ENCODE data around the gene CABP2. TPM values are rescaled to one million over a fixed set of nuclear protein-coding genes. Genes with fewer than 3 reads are reported as not detected.
A peak's percentile ranks its signal among the peaks of the same experiment; 100 is the strongest.
"Not testable (repeated sequence)": the region's sequence is repeated elsewhere in the genome, so short reads cannot be mapped to it uniquely, and the experiment has no call there.

Gene CABP2
- total RNA-seq, 4 donors from 2014 or later, result not detected

DNA sequence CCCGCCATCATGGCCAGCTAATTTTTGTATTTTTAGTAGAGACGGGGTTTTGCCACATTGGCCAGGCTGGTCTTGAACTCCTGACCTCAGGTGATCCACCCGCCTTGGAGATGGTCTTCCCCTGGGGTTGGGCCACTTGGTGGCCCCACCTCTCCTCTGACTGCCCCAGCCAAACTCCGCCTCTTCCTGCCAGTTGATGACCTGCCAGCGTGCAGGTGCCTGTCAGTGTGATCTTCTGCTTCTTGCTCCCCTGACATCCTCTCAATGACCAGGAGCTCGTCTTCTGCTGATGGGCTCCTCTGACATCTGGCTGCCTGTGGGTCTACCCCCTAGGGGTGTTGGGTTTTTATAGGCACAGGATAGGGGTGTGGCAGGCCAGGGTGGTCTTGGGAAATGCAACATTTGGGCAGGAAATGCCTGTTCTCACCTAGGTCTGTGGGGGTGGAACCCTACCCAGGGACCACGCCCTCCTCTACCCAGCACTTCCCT, 37.3 kb downstream of the CABP2 start:
- intact Hi-C loops (cut with DNase I; ENCODE audit: low total_unique reads), result not testable (repeated sequence)
- peak; percentile 59 for DNase-seq
- in situ Hi-C loops (cut with MboI; ENCODE audit: low pct_ligation_motif_present in 1 of 4, low pct_unique_long_range_greater_than_20kb in 1 of 4, low sequenced_read_pairs in 3 of 4), result loop anchor here in 2 of 4 donors (10.0 kb wide), 1 partner anchor 91 kb away; the partner anchor contains the start of gene RAD9A (in 2 of the 2)

DNA sequence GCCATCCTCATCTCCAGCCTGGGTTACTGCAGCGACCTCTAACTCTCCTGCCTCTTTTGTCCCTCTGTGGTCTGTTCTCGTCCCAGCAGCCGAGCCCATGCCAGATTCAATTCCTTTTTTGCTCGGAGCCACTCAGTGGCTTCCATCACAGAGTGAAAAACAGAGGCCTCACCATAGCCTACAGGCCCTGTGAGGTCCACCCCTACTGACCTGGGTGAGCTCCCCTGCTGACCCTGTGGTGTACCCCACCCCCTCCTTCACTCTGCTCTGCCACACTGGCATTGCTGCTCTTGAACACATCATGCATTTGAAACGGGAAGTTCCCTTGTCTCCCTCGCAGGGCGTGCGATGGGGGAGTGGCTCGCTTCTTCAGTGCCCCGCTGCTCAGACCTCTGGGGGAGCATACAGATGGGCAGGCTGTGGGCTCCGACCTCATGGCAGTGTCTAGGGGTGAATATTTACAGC, 38.4 kb downstream of the CABP2 start:
- peaks cover 15 to 36% (median 25%) of the 10 kb centered on the region in 4 donors for H3K4me1 ChIP-seq
- in situ Hi-C loops (cut with MboI; ENCODE audit: low pct_ligation_motif_present in 1 of 4, low pct_unique_long_range_greater_than_20kb in 1 of 4, low sequenced_read_pairs in 3 of 4), result loop anchor here in 2 of 4 donors (10.0 kb wide), 1 partner anchor 90 kb away; the partner anchor contains the start of gene RAD9A (in 2 of the 2)

More for the DNA sequence above, 37.3 kb downstream of the CABP2 start:
- not testable (repeated sequence) for H3K9me3 ChIP-seq, H3K27me3 ChIP-seq, H3K4me3 ChIP-seq, H3K36me3 ChIP-seq
- H3K4me1 ChIP-seq, result peaks cover 15 to 36% (median 25%) of the 10 kb centered on the region in 4 donors
- peak in 1 of 3 donors; percentile 46 for TF ChIP-seq POLR2AphosphoS5 (IDR thresholded peaks at IDR 0.05)
- 80% methylated on average over 7 of the region's 7 CpGs; no CpG with 5 or more reads in 1 of the 2 donors for WGBS, 2 donors (ENCODE audit: low coverage in 1 of 2)
- peak overlapping the region; percentile 37 to 90 (median 58) for H3K27ac ChIP-seq

DNA sequence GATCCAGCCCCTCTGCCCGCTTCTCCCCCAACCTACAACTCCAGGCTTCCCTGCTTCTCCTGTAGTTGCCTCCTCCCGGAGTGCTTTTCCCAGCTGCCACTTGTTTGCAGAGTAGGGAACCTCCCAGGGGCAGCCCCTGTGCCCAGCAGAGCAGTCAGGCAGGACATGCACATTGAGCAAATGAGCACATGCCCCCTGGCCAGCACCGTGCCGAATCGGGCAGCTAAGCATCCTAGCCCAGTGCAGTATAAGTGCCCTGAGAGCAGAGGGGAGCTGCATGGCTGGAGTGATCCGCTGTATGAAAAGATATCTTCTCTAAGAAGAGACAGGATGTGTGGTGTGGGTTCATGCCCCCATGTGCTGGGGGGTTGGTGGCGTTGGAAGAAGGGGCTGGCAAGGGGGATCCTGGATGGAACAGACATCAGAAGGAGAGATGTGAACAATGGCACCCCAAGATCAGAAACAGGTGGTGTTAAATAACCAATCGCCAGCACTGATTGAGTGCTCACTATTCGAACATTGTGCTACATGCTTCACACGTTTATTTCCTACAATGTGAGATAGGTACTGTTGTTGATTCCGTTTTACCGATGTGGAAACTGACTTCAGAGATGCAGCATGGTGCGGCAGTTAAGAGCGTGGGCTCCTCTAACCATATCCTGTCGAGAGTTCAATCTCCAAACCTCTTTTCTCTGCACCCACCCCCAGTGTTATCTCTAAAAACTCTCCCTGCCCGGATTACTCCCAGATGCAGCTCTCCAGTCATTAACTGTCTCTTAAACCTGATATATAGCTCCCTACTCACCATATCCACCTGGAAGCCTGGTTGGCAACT, 39.2 kb downstream of the CABP2 start:
- peak; percentile 11 for DNase-seq
- peak overlapping the region; percentile 82 to 90 (median 90) for H3K27ac ChIP-seq
- peak overlapping the region in 2 of 4 donors; percentile 40 to 62 for H3K4me3 ChIP-seq
- 65 to 78% methylated on average over 11 to 16 of the region's 16 CpGs for WGBS, 2 donors (ENCODE audit: low coverage in 1 of 2)
- H3K4me1 ChIP-seq, result peaks cover 15 to 32% (median 25%) of the 10 kb centered on the region in 4 donors
- intact Hi-C loops (cut with DNase I; ENCODE audit: low total_unique reads) (loop anchor here (5.0 kb wide), 1 partner anchor 82 kb away; the partner anchor contains the start of genes PPP1CA and TBC1D10C), in situ Hi-C loops (cut with MboI; ENCODE audit: low pct_ligation_motif_present in 1 of 4, low pct_unique_long_range_greater_than_20kb in 1 of 4, low sequenced_read_pairs in 3 of 4) (loop anchor here in 2 of 4 donors (10.0 kb wide), 1 partner anchor 89 kb away; the partner anchor contains the start of gene RAD9A (in 2 of the 2))
- H3K36me3 ChIP-seq, result peaks cover 0 to 5% (median 0%) of the 10 kb centered on the region in 4 donors
- H3K9me3 ChIP-seq, result no peaks in the 10 kb centered on the region
- H3K27me3 ChIP-seq, result no peaks in the 10 kb centered on the region
- TF ChIP-seq POLR2A (IDR thresholded peaks at IDR 0.05) (no peak), EP300 (IDR thresholded peaks at IDR 0.05; ENCODE audit: low read depth) (no peak), POLR2AphosphoS5 (IDR thresholded peaks at IDR 0.05) (no peak)
- TF ChIP-seq, protein P1, sequence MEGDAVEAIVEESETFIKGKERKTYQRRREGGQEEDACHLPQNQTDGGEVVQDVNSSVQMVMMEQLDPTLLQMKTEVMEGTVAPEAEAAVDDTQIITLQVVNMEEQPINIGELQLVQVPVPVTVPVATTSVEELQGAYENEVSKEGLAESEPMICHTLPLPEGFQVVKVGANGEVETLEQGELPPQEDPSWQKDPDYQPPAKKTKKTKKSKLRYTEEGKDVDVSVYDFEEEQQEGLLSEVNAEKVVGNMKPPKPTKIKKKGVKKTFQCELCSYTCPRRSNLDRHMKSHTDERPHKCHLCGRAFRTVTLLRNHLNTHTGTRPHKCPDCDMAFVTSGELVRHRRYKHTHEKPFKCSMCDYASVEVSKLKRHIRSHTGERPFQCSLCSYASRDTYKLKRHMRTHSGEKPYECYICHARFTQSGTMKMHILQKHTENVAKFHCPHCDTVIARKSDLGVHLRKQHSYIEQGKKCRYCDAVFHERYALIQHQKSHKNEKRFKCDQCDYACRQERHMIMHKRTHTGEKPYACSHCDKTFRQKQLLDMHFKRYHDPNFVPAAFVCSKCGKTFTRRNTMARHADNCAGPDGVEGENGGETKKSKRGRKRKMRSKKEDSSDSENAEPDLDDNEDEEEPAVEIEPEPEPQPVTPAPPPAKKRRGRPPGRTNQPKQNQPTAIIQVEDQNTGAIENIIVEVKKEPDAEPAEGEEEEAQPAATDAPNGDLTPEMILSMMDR (IDR thresholded peaks at IDR 0.05), result no peak

More for the DNA sequence above, 38.4 kb downstream of the CABP2 start:
- intact Hi-C loops (cut with DNase I; ENCODE audit: low total_unique reads), result loop anchor here (5.0 kb wide), 1 partner anchor 83 kb away; the partner anchor contains the start of genes PPP1CA and TBC1D10C
- H3K27ac ChIP-seq, result peak overlapping the region; percentile 37 to 90 (median 74)
- TF ChIP-seq POLR2AphosphoS5 (IDR thresholded peaks at IDR 0.05) (no peak), EP300 (IDR thresholded peaks at IDR 0.05; ENCODE audit: low read depth) (no peak), POLR2A (IDR thresholded peaks at IDR 0.05) (no peak)
- TF ChIP-seq, protein P1 (IDR thresholded peaks at IDR 0.05), result no peak
- H3K9me3 ChIP-seq, result no peaks in the 10 kb centered on the region
- peaks cover 0 to 5% (median 0%) of the 10 kb centered on the region in 4 donors for H3K36me3 ChIP-seq
- DNase-seq, result peak; percentile 57
- no peaks in the 10 kb centered on the region for H3K27me3 ChIP-seq
- 65 to 74% methylated on average over 3 to 11 of the region's 11 CpGs for WGBS, 2 donors (ENCODE audit: low coverage in 1 of 2)
- no peak overlapping the region for H3K4me3 ChIP-seq

DNA sequence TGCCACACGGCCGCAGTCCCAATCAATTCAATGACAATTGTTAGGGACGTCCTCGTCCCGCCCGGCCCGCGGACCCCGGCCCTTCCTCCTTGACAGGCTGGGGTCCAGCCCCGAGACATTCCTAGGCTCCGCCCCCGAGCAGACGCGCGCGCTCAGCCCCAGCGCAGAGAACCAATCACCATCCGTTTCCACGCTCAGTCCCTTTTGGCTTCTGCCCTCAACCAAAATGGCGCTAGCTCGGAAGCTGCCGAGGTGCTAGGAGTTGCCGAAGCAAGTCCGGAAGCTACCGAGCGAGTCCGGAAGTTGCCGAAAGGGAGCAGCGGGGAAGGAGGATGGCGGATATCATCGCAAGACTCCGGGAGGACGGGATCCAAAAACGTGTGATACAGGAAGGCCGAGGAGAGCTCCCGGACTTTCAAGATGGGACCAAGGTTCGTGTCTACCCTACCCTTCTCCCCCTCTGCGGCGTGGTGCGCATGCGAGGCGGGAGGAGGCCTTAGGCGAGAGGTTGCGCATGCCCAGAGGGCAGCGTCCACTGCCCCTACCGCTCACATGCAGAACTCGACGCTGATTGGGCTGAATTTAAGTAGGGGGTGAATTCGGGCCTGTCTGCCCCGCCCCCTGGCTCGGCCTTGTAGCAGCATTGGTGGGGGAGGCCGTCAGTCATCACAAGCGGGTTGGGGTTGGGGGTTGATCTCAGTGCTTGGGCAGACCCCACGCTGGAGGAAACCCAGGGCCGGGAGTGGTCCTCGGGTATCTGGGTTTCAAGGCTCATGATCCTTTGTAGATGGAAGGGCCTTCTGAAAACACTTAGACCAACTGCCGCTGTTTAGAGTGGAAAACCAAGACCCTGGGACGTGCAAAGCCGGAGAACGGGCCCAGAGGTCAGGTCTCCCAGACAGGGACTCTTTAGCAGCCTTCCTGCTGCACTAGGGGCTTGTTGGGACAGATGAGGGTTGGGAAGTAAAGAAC, 40.1 kb downstream of the CABP2 start, which contains the start of gene AIP:
TSS of gene AIP (plus strand) at position 200 of the 972 bp plus-strand sequence. CDS start at position 333, 133 bp downstream.
- Histone ChIP-seq H3K4me1 (peaks cover 15 to 32% (median 25%) of the 10 kb centered on the region in 4 donors), H3K27ac (peak within 1 kb of the TSS; percentile 82 to 90 (median 90)), H3K27me3 (no peaks in the 10 kb centered on the region), H3K9me3 (no peaks in the 10 kb centered on the region), H3K36me3 (peaks cover 0 to 5% (median 0%) of the 10 kb centered on the region in 4 donors), H3K4me3 (peak within 1 kb of the TSS; percentile 40 to 62 (median 46))
- TF ChIP-seq EP300 (IDR thresholded peaks at IDR 0.05; ENCODE audit: low read depth), result no peak
- TF ChIP-seq POLR2AphosphoS5 (IDR thresholded peaks at IDR 0.05), result peak; percentile 62 to 79 (median 67)
- TF ChIP-seq POLR2A (IDR thresholded peaks at IDR 0.05), result peak; percentile 78
- TF ChIP-seq, protein P1 (IDR thresholded peaks at IDR 0.05), result peak in 3 of 5 experiments; percentile 21 to 69 (median 50)
- in situ Hi-C loops (cut with MboI; ENCODE audit: low pct_ligation_motif_present in 1 of 4, low pct_unique_long_range_greater_than_20kb in 1 of 4, low sequenced_read_pairs in 3 of 4), result loop anchor here in 2 of 4 donors (10.0 kb wide), 1 partner anchor 88 kb away; the partner anchor contains the start of gene RAD9A (in 2 of the 2)
- peak; percentile 98 for DNase-seq
- 0 to 10% methylated on average over 2 to 60 of the region's 60 CpGs for WGBS, 2 donors (ENCODE audit: low coverage in 1 of 2)
- intact Hi-C loops (cut with DNase I; ENCODE audit: low total_unique reads), result loop anchor here (5.0 kb wide), 1 partner anchor 81 kb away; the partner anchor contains the start of genes PPP1CA and TBC1D10C

Data from transverse colon (tissue), 4 donors.